ENCODE data around the gene GNG7. TPM values are rescaled to one million over a fixed set of nuclear protein-coding genes. Genes with fewer than 3 reads are reported as not detected.

The GNG7 gene
- total RNA-seq, 2 experiments from 2014 or later, result 0.25 to 0.40 TPM

DNA sequence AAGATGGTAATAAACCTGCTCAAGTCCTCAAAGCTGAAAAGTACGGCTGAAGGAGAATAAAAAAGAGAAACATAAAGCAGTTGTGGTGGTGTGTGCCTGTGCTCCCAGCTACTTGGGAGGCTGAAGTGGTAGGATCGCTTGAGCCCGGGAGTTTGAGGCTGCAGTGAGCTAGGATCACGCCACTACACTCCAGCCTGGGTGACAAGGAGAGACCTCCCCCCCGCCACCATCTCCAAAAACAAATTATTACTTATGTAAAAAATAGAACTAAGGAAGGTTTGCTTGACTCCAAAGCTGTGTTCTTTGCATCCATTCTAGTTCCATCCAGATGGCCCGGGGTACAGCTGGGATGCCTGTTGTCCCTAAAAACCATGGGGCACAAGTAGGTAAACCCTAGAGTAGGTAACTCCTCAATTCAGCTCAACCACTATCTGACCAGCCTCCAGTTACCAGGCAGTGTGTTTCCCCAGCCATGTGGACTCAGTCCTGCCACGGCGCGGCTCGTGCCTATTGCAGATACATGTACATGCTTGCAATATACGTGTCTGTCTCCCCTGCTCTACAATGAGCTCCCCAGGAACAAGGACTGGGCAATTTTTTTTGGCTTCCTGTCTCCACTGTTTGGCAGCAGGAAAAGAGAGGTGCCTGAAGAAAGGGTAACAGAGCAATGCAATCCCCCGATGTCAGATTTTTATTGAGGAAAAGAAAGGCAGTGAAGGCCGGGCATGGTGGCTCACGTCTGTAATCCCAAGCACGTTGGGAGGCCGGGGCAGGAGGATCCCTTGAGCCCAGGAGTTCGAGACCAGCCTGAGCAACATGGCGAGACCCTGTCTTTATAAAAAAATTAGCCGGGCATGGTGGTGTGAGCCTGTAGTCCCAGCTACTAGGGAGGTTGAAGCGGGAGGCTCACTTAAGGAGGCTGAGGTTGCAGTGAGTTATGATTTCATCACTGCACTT, 101.3 kb downstream of the GNG7 start:
- no peak for DNase-seq
- no peak overlapping the region for H3K27ac Mint-ChIP-seq
- H3K4me1 Mint-ChIP-seq, result peaks cover 12% of the 10 kb centered on the region
- peaks cover 11% of the 10 kb centered on the region for H3K27me3 Mint-ChIP-seq
- POLR2A ChIA-PET, result interaction anchor here (0.6 to 3.6 kb wide), 3 partner anchors 16 to 124 kb away, joined by 3 to 58 read pairs (median 5); partner anchors contain the start of gene GADD45B
- no peak overlapping the region for H3K4me3 Mint-ChIP-seq
- H3K9me3 Mint-ChIP-seq, result no peaks in the 10 kb centered on the region
- CTCF ChIA-PET, result interaction anchor here (1.4 to 3.6 kb wide), 3 partner anchors 10 to 125 kb away, joined by 5 to 45 read pairs (median 19); partner anchors contain the start of gene GADD45B
- H3K36me3 Mint-ChIP-seq (ENCODE audit: low read depth), result no peaks in the 10 kb centered on the region

DNA sequence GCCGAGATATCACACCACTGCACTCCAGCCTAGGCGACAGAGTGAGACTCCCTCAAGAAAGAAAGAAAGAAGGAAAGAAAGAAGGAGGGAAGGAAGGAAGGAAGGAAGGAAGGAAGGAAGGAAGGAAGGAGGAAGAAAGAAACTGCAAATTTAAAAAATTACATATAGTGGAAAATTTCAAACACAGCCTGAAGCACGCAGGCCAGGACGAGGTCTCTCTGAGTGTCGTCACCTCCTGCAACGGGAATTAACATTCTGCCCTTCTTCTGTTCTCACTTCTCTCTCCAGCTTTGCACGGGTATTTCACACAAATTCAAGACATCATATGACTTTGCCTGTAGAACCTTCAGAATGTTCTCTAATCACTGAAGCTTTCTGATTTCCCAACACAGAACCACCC, 108.2 kb downstream of the GNG7 start:
- DNase-seq, result no peak
- ChIA-PET CTCF (interaction anchor here (0.7 to 1.2 kb wide), 2 partner anchors 17 to 19 kb away, joined by 4 to 5 read pairs; no protein-coding TSS in a partner anchor), POLR2A (interaction anchor here (1.7 kb wide), 1 partner anchor 117 kb away, joined by 4 read pairs; no protein-coding TSS in a partner anchor)
- H3K9me3 Mint-ChIP-seq, result no peaks in the 10 kb centered on the region
- H3K4me3 Mint-ChIP-seq, result no peak overlapping the region
- H3K4me1 Mint-ChIP-seq, result peaks cover 8% of the 10 kb centered on the region
- no peaks in the 10 kb centered on the region for H3K36me3 Mint-ChIP-seq (ENCODE audit: low read depth)
- H3K27me3 Mint-ChIP-seq, result peaks cover 24% of the 10 kb centered on the region
- H3K27ac Mint-ChIP-seq, result no peak overlapping the region

DNA sequence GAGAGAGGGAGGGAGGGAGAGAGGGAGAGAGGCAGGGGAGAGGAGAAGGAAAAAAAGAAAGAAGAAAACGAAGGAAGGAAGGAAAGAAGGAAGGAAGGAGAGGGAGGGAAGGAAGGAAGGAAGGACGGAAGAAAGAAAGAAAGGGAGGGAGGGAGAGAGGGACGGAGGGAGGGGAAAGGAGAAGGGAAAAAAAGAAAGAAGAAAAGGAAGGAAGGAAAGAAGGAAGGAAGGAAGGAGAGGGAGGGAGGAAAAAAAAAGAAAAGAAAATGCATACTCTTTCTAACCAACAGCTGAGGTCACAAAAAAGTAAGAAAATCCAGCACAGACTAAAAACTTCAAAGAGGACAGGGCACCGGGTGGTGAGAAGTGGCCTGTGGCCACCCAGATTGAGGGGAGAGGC, 109.7 kb downstream of the GNG7 start:
- Mint-ChIP-seq H3K27me3 (peaks cover 24% of the 10 kb centered on the region), H3K9me3 (no peaks in the 10 kb centered on the region), H3K36me3 (ENCODE audit: low read depth) (no peaks in the 10 kb centered on the region), H3K4me1 (no peaks in the 10 kb centered on the region), H3K4me3 (no peak overlapping the region), H3K27ac (no peak overlapping the region)
- ChIA-PET CTCF (no interaction called here), POLR2A (no interaction called here)
- DNase-seq, result no peak

DNA sequence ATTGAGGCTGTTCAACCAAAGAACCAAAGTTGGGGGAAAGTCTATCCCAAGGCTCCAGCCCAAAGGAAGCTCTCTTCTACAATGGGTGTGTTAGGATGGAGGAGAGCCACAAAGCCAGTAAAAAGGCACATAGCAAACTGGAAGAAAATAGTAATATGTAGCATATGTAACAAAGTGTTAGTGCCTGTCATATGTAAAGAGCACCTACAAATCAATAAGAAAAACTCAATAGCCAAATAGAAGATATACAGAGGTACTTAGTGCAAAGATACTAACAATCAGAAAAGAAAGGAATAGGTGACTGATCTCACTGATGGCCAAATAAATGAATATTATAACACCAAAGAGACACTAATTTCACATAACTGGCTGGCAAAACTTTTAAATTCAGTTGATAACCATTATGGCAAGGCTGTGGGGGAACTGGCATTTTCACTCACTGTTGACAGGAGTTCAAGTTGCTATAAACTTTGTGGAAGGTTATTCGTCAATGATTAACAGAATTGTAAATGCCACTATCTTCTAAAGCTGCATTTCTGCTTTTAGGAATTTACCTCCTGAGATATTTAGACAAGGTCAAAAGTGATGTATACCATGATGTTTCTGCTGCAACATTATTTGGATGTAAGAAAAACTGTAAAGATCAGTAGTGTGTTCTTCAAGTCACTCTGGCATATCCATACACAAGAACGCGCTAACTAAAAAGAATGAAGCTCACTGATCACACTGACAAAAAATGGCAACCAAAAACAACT, 110.8 kb downstream of the GNG7 start:
- no peak for DNase-seq
- Mint-ChIP-seq H3K4me3 (no peak overlapping the region), H3K9me3 (no peaks in the 10 kb centered on the region), H3K27ac (no peak overlapping the region), H3K36me3 (ENCODE audit: low read depth) (no peaks in the 10 kb centered on the region), H3K4me1 (no peaks in the 10 kb centered on the region), H3K27me3 (peaks cover 22% of the 10 kb centered on the region)
- ChIA-PET POLR2A (interaction anchor here (0.6 to 1.2 kb wide), 2 partner anchors 115 to 169 kb away, joined by 3 to 5 read pairs; no protein-coding TSS in a partner anchor), CTCF (interaction anchor here (0.7 kb wide), 1 partner anchor 28 kb away, joined by 4 read pairs; no protein-coding TSS in a partner anchor)

DNA sequence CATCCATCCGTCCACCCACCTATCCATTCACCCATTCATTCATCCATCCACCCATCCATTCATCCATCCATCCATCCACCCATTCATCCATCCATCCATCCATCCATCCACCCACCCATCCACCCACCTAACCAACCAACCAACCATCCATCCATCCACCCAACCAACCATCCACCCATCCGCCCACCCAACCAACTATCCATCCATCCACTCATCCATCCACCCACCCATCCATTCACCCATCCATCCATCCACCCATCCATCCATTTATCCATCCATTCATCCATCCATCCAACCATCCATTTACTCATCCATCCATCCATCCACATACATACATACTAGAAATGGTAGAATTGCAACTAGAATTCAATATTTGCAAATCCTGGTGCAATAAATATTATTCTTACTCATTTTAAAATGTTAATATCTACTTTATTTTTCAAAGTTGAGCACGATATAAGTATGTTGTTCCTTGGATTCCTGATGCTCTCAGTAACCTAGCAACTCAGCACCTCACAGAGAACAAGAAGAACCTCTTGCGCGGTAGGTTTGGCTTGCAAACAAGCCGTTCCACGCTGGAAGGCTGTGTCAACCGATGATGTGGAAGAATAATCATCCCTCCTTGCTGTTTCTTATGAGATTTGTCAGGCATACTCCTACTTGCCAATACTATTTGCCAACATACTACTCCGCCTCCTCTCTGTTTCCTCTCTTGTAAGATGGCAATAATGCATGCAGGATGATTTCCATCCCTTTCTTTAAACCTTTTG, 111.7 kb downstream of the GNG7 start:
- POLR2A ChIA-PET, result no interaction called here
- H3K27me3 Mint-ChIP-seq, result peaks cover 20% of the 10 kb centered on the region
- DNase-seq, result no peak
- H3K36me3 Mint-ChIP-seq (ENCODE audit: low read depth), result no peaks in the 10 kb centered on the region
- H3K4me3 Mint-ChIP-seq, result no peak overlapping the region
- no peak overlapping the region for H3K27ac Mint-ChIP-seq
- H3K9me3 Mint-ChIP-seq, result no peaks in the 10 kb centered on the region
- H3K4me1 Mint-ChIP-seq, result no peaks in the 10 kb centered on the region
- CTCF ChIA-PET, result interaction anchor here (0.7 to 1.7 kb wide), 2 partner anchors 20 to 27 kb away, joined by 4 to 5 read pairs; no protein-coding TSS in a partner anchor

DNA sequence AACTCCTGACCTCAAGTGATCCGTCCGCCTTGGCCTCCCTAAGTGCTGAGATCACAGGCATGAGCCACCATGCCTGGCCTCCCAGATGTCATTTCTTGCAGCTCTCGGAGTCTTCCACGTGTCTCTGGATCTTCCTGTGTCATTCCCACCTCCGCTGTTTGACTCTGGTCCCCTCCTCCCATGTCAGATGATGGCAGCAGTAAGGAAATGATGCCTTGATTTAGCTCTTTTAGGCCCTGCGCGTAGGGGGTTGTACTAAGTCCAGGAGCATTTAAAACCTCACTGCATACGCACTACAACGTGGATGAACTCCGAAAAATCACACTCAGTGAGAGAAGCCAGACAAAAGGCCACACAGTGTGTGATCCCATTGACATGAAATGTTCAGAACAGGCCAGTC, 113.1 kb downstream of the GNG7 start:
- H3K36me3 Mint-ChIP-seq (ENCODE audit: low read depth), result no peaks in the 10 kb centered on the region
- no peak for DNase-seq
- POLR2A ChIA-PET, result no interaction called here
- H3K4me1 Mint-ChIP-seq, result no peaks in the 10 kb centered on the region
- H3K9me3 Mint-ChIP-seq, result no peaks in the 10 kb centered on the region
- peaks cover 18% of the 10 kb centered on the region for H3K27me3 Mint-ChIP-seq
- no peak overlapping the region for H3K4me3 Mint-ChIP-seq
- no peak overlapping the region for H3K27ac Mint-ChIP-seq
- CTCF ChIA-PET, result interaction anchor here (1.7 kb wide), 1 partner anchor 22 kb away, joined by 5 read pairs; no protein-coding TSS in a partner anchor

DNA sequence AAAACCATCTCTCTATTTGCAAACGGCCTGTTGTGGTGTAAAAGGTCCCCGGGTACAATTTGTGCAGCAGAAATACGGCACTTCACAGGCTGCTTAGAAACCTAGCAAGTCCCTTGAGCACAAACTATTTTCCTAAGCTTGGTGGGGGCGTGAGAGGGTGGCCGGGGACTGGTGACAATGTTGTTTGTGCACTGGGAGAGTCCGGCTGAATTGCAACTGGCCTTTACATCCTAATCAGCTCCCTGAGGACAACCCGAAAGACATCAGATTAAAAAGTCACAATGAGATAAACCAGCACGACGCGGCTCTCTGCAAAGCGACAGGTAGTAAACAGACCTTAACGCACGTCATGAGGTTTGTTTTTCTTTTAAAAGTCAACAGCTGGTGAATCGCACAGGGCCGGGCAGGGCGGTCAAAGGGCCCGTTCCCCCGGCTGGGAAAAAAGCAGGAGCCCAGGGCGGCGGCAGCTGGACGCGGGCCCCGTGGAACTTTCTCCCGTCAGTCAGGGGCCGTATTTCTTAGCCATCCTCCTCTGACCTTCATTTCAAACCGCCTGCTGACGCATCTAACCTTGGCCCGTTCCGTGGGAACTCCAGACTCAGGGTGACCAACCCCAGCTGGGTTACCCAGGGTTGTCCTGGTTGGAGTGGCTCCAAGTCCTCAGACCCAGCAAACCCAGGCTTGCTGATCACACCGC, 114.3 kb downstream of the GNG7 start:
- H3K4me1 Mint-ChIP-seq, result no peaks in the 10 kb centered on the region
- no peak overlapping the region for H3K27ac Mint-ChIP-seq
- ChIA-PET POLR2A (interaction anchor here (2.3 kb wide), 1 partner anchor 112 kb away, joined by 9 read pairs; the partner anchor contains the start of gene GADD45B), CTCF (no interaction called here)
- peaks cover 3% of the 10 kb centered on the region for H3K36me3 Mint-ChIP-seq (ENCODE audit: low read depth)
- H3K4me3 Mint-ChIP-seq, result no peak overlapping the region
- H3K9me3 Mint-ChIP-seq, result no peaks in the 10 kb centered on the region
- no peak for DNase-seq
- peaks cover 21% of the 10 kb centered on the region for H3K27me3 Mint-ChIP-seq

DNA sequence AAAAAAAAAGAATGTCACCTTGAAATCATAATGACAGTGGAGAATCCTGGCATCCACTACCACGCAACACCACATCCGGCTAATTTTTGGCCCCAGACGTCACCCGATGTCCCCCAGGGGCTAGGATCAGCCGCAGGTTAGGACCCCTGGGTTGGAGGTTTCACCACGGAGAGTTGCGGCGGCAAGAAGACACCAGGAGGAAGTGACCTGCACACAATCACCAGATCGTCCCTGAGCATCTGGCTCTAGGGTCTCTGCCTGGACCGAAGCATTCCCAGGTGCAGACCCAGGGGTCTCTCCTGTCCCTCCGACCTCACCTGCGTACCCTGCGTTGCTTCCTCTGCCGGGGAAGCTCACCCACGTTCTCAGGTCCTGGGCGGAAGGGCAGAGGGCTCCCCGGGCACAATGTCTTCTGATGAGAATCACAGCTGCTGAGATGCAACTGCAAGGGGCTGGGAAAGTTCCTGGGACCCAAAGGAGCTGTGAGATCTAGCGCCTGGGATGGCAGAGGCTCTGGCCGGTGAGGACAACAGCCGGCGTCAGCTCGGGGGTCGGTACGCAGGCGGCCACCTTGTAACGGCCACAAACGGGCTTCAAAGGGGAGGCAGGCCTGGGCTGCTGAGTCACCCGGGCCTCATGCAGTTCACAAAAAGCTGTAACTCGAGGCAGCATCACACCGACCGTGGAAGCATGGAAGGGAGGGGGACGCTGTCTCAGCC, 115.3 kb downstream of the GNG7 start:
- no peaks in the 10 kb centered on the region for H3K4me1 Mint-ChIP-seq
- H3K27me3 Mint-ChIP-seq, result peaks cover 17% of the 10 kb centered on the region
- DNase-seq, result no peak
- no peak overlapping the region for H3K4me3 Mint-ChIP-seq
- no peaks in the 10 kb centered on the region for H3K9me3 Mint-ChIP-seq
- ChIA-PET CTCF (interaction anchor here (0.7 to 1.2 kb wide), 2 partner anchors 10 to 115 kb away, joined by 3 read pairs; no protein-coding TSS in a partner anchor), POLR2A (interaction anchor here (2.3 kb wide), 1 partner anchor 111 kb away, joined by 9 read pairs; the partner anchor contains the start of gene GADD45B)
- H3K36me3 Mint-ChIP-seq (ENCODE audit: low read depth), result peaks cover 3% of the 10 kb centered on the region
- H3K27ac Mint-ChIP-seq, result no peak overlapping the region

DNA sequence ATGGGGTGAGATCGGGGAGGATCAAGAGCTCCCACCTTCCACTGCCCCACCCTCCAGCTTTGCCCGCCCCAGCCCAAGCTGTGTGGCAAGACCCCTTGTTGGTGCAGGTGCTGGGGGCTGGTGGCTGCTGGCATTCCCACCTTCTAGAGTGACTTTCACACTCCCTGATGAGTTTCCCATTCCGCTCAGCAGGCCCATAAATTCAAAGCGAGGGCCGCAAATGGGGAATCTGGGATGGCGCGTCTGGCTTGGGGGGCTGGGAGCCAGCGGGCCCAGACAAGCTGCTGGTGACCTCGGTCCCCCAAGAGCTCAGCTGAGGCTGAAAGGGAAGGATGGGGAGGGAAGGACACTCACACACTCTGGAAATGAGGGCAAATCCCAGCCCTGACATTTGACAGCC, 116.3 kb downstream of the GNG7 start:
- H3K27ac Mint-ChIP-seq, result no peak overlapping the region
- peaks cover 3% of the 10 kb centered on the region for H3K36me3 Mint-ChIP-seq (ENCODE audit: low read depth)
- H3K27me3 Mint-ChIP-seq, result peaks cover 14% of the 10 kb centered on the region
- CTCF ChIA-PET, result interaction anchor here (0.5 to 1.2 kb wide), 2 partner anchors 55 to 114 kb away, joined by 3 read pairs; no protein-coding TSS in a partner anchor
- DNase-seq, result no peak
- no peak overlapping the region for H3K4me3 Mint-ChIP-seq
- H3K4me1 Mint-ChIP-seq, result no peaks in the 10 kb centered on the region
- peaks cover 6% of the 10 kb centered on the region for H3K9me3 Mint-ChIP-seq
- POLR2A ChIA-PET, result interaction anchor here (2.3 kb wide), 1 partner anchor 110 kb away, joined by 9 read pairs; the partner anchor contains the start of gene GADD45B

DNA sequence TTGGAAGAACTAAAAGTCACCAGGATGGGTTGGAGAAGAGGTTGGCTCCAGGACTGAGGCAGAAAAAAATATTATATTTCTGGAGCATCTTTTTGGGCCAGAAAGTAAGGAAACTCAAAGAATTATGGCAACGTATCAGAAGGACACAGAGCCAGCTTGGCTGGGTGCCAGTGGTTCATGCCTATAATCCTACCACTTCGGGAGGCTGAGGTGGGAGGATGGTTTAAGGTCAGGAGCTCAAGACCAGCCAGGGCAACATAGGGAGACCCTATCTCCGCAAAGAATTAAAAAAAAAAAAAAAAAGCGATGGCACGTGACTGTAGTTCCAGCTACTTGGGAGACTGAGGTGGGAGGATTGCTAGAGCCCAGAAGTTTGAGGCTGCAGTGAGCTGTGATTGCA, 118.5 kb downstream of the GNG7 start:
- peaks cover 3% of the 10 kb centered on the region for H3K36me3 Mint-ChIP-seq (ENCODE audit: low read depth)
- CTCF ChIA-PET, result interaction anchor here (0.7 kb wide), 1 partner anchor 91 kb away, joined by 3 read pairs; no protein-coding TSS in a partner anchor
- H3K27ac Mint-ChIP-seq, result no peak overlapping the region
- peaks cover 6% of the 10 kb centered on the region for H3K9me3 Mint-ChIP-seq
- H3K27me3 Mint-ChIP-seq, result peaks cover 13% of the 10 kb centered on the region
- POLR2A ChIA-PET, result no interaction called here
- H3K4me1 Mint-ChIP-seq, result no peaks in the 10 kb centered on the region
- no peak overlapping the region for H3K4me3 Mint-ChIP-seq
- no peak for DNase-seq
